Measurements from ENCODE around the gene CD93. TPM values are rescaled to one million over a fixed set of nuclear protein-coding genes. Genes with fewer than 3 reads are reported as not detected.

Gene CD93
- polyA plus RNA-seq, 2 of the 4 experiments (the other 2 are of a cell fraction) = not detected

- TF ChIP-seq PHF8 (IDR thresholded peaks at IDR 0.05; ENCODE audit: borderline replicate concordance, low read depth) = no peak
- TF ChIP-seq KDM5A (IDR thresholded peaks at IDR 0.05) = no peak
- TF ChIP-seq FOXS1 (CRISPR knock-in tag; IDR thresholded peaks at IDR 0.05) = no peak
- TF ChIP-seq POLR2A (IDR thresholded peaks at IDR 0.05; ENCODE audit: low read length) = no peak
Observed at GRCh38 chr20:23047738-23048214, 38.3 kb downstream of the CD93 start (continued).

- peak overlapping the region; percentile 79 for H3K4me2 ChIP-seq
- CTCF ChIA-PET = interaction anchor here (1.0 to 11.1 kb wide), 11 partner anchors 9 to 355 kb away, joined by 3 to 190 read pairs (median 6); partner anchors contain the start of gene SSTR4
- FAIRE-seq (no peak), DNase-seq (ENCODE audit: low read depth in 1 of 2, low spot score in 1 of 2) (no peak), ATAC-seq (no peak)
- peaks cover 45% of the 10 kb centered on the region for H3K4me1 ChIP-seq
- no peaks in the 10 kb centered on the region for H3K9me3 ChIP-seq
- H3K27ac ChIP-seq = peak overlapping the region; percentile 93 to 95
- 68% methylated on average over 13 of the region's 13 CpGs for WGBS (ENCODE audit: missing lambda C conversion rate)
- peak overlapping the region; percentile 72 for H3K4me3 ChIP-seq
- TF ChIP-seq MAZ (IDR thresholded peaks at IDR 0.05; ENCODE audit: borderline replicate concordance, low read depth, low read length) = no peak
- no peak for TF ChIP-seq POLR2A (IDR thresholded peaks at IDR 0.05; ENCODE audit: low read length)
- no peak for TF ChIP-seq PHF8 (IDR thresholded peaks at IDR 0.05; ENCODE audit: borderline replicate concordance, low read depth)
- no peak for TF ChIP-seq FOSL2 (IDR thresholded peaks at IDR 0.05)
- no peak for TF ChIP-seq FOSL2 (CRISPR knock-in tag; IDR thresholded peaks at IDR 0.05)
- no peak for TF ChIP-seq HMGXB4 (CRISPR knock-in tag; IDR thresholded peaks at IDR 0.05; ENCODE audit: borderline replicate concordance)
- no peak for TF ChIP-seq ZSCAN20 (CRISPR knock-in tag; IDR thresholded peaks at IDR 0.05)
- no peak for TF ChIP-seq CHD4 (IDR thresholded peaks at IDR 0.05; ENCODE audit: borderline replicate concordance)
- TF ChIP-seq NPAS2 (CRISPR knock-in tag; IDR thresholded peaks at IDR 0.05; ENCODE audit: borderline replicate concordance) = no peak
- TF ChIP-seq RFX5 (IDR thresholded peaks at IDR 0.05) = no peak
- no peak for TF ChIP-seq TP53 (CRISPR knock-in tag; IDR thresholded peaks at IDR 0.05)
- no peak for TF ChIP-seq ZFP36 (IDR thresholded peaks at IDR 0.05; ENCODE audit: borderline replicate concordance, partially characterized antibody)
- no peak for TF ChIP-seq ZC3H11A (IDR thresholded peaks at IDR 0.05)
- no peak for TF ChIP-seq HEYL (CRISPR knock-in tag; IDR thresholded peaks at IDR 0.05)
- TF ChIP-seq EHF (CRISPR knock-in tag; IDR thresholded peaks at IDR 0.05) = no peak
- no peak for TF ChIP-seq HOXB13 (CRISPR knock-in tag; IDR thresholded peaks at IDR 0.05; ENCODE audit: low read depth)
- no peak for TF ChIP-seq NFE2L2 (conservative IDR thresholded peaks at IDR 0.05; ENCODE audit: low read length)
- TF ChIP-seq EHMT2 (IDR thresholded peaks at IDR 0.05; ENCODE audit: low read depth) = no peak
- POLR2A ChIA-PET = interaction anchor here (1.3 to 4.6 kb wide), 5 partner anchors 84 to 356 kb away, joined by 3 to 31 read pairs (median 7); partner anchors contain the start of gene NXT1
Observed at GRCh38 chr20:23047001-23047737, 39.0 kb downstream of the CD93 start.

DNA sequence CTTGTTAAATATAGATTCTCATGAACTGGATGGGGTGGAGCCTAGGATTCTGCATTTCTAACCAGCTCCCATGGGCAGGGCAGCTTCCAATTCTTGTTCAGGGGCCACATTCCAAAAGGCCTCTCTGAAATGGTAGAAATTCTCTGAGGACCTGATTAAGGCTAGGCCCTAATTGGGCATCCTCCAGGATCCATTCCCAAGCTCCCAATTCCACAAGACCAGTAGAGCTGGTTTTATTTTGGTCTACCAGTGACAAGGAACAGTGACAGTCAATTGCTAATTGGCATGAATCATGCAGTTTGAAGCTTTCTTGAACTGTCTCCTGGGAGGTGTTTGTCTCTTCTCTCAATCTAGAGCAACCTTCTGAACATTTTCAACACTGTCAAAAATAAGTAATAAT lies 39.7 kb downstream of the CD93 start:
- ChIA-PET CTCF (interaction anchor here (0.6 to 11.1 kb wide), 10 partner anchors 8 to 354 kb away, joined by 3 to 190 read pairs (median 10); no protein-coding TSS in a partner anchor), POLR2A (interaction anchor here (1.3 to 1.8 kb wide), 3 partner anchors 84 to 283 kb away, joined by 3 to 7 read pairs (median 4); no protein-coding TSS in a partner anchor)
- ATAC-seq (no peak), FAIRE-seq (no peak), DNase-seq (ENCODE audit: low read depth in 1 of 2, low spot score in 1 of 2) (no peak)
- Histone ChIP-seq H3K27ac (peak overlapping the region; percentile 38 to 93), H3K4me2 (peak overlapping the region; percentile 79), H3K4me1 (peaks cover 45% of the 10 kb centered on the region), H3K9me3 (no peaks in the 10 kb centered on the region), H3K4me3 (peak overlapping the region; percentile 72)
- TF ChIP-seq, protein P1, sequence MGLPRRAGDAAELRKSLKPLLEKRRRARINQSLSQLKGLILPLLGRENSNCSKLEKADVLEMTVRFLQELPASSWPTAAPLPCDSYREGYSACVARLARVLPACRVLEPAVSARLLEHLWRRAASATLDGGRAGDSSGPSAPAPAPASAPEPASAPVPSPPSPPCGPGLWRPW (IDR thresholded peaks at IDR 0.05) = no peak
- no peak for TF ChIP-seq ZC3H11A (IDR thresholded peaks at IDR 0.05)
- no peak for TF ChIP-seq E2F6 (IDR thresholded peaks at IDR 0.05; ENCODE audit: borderline replicate concordance, low read depth)
- no peak for TF ChIP-seq BHLHE40 (IDR thresholded peaks at IDR 0.05; ENCODE audit: low read depth, low read length)
- TF ChIP-seq FOSB (CRISPR knock-in tag; IDR thresholded peaks at IDR 0.05) = no peak
- TF ChIP-seq ESRRA (IDR thresholded peaks at IDR 0.05; ENCODE audit: borderline replicate concordance, low read length) = no peak
- TF ChIP-seq SMC3 (IDR thresholded peaks at IDR 0.05) = no peak
- no peak for TF ChIP-seq MAFK (IDR thresholded peaks at IDR 0.05; ENCODE audit: partially characterized antibody)
- TF ChIP-seq RARB (CRISPR knock-in tag; IDR thresholded peaks at IDR 0.05) = no peak
- TF ChIP-seq NFE2L2 (conservative IDR thresholded peaks at IDR 0.05; ENCODE audit: low read length) = no peak
- no peak for TF ChIP-seq HOXB13 (CRISPR knock-in tag; IDR thresholded peaks at IDR 0.05; ENCODE audit: low read depth)
- no peak for TF ChIP-seq ZNF302 (CRISPR knock-in tag; IDR thresholded peaks at IDR 0.05)
- no peak for TF ChIP-seq FOXS1 (CRISPR knock-in tag; IDR thresholded peaks at IDR 0.05)
- TF ChIP-seq KDM1A (IDR thresholded peaks at IDR 0.05; ENCODE audit: low read depth) = no peak
- no peak for TF ChIP-seq SREBF2 (IDR thresholded peaks at IDR 0.05)
- no peak for TF ChIP-seq CTCF (IDR thresholded peaks at IDR 0.05)
- no peak for TF ChIP-seq HEYL (CRISPR knock-in tag; IDR thresholded peaks at IDR 0.05)
